Measurements from ENCODE around the gene NHS. TPM values are rescaled to one million over a fixed set of nuclear protein-coding genes. Genes with fewer than 3 reads are reported as not detected.

The NHS gene
- total and polyA plus RNA-seq, 4 donors = 4.3 to 28.2 (median 13.3) TPM

GRCh38 chrX:17412692-17413091, 37.7 kb downstream of the NHS start:
- ATAC-seq (ENCODE audit: low FRiP score) = no peak
- no peak overlapping the region for H3K4me3 ChIP-seq (ENCODE audit: low read length in 2 of 2)
- H3K4me1 ChIP-seq (ENCODE audit: control insufficient read depth in 1 of 2, insufficient read depth in 2 of 2, low read length in 2 of 2) = peaks cover 2% of the 10 kb centered on the region in 2 donors
- no peaks in the 10 kb centered on the region for H3K36me3 ChIP-seq (ENCODE audit: control insufficient read depth in 1 of 2, insufficient read depth in 2 of 2, low read length in 1 of 2)
- intact Hi-C loops (cut with DNase I) = no loop called here
- DNase-seq = no peak
- WGBS, 2 donors = 67 to 79% methylated on average over 4 of the region's 4 CpGs
- H3K27ac ChIP-seq (ENCODE audit: low read depth in 1 of 2, low read length in 2 of 2) = no peak overlapping the region
- H3K27me3 ChIP-seq (ENCODE audit: control insufficient read depth in 1 of 2, insufficient read depth in 2 of 2, low read length in 1 of 2) = no peaks in the 10 kb centered on the region
- no peaks in the 10 kb centered on the region for H3K9me3 ChIP-seq (ENCODE audit: control insufficient read depth, low read length)

GRCh38 chrX:17413228-17413627, 38.2 kb downstream of the NHS start:
- no peak for DNase-seq
- no peak for ATAC-seq (ENCODE audit: low FRiP score)
- no peaks in the 10 kb centered on the region for H3K9me3 ChIP-seq (ENCODE audit: control insufficient read depth, low read length)
- H3K27me3 ChIP-seq (ENCODE audit: control insufficient read depth in 1 of 2, insufficient read depth in 2 of 2, low read length in 1 of 2) = no peaks in the 10 kb centered on the region
- 54 to 67% methylated on average over 4 of the region's 4 CpGs for WGBS, 2 donors
- no peak overlapping the region for H3K27ac ChIP-seq (ENCODE audit: low read depth in 1 of 2, low read length in 2 of 2)
- peaks cover 2% of the 10 kb centered on the region in 2 donors for H3K4me1 ChIP-seq (ENCODE audit: control insufficient read depth in 1 of 2, insufficient read depth in 2 of 2, low read length in 2 of 2)
- no peak overlapping the region for H3K4me3 ChIP-seq (ENCODE audit: low read length in 2 of 2)
- intact Hi-C loops (cut with DNase I) = no loop called here
- no peaks in the 10 kb centered on the region for H3K36me3 ChIP-seq (ENCODE audit: control insufficient read depth in 1 of 2, insufficient read depth in 2 of 2, low read length in 1 of 2)

GRCh38 chrX:17414027-17414658, 39.1 kb downstream of the NHS start:
- Histone ChIP-seq H3K27me3 (ENCODE audit: control insufficient read depth in 1 of 2, insufficient read depth in 2 of 2, low read length in 1 of 2) (no peaks in the 10 kb centered on the region), H3K9me3 (ENCODE audit: control insufficient read depth, low read length) (no peaks in the 10 kb centered on the region), H3K4me3 (ENCODE audit: low read length in 2 of 2) (no peak overlapping the region), H3K27ac (ENCODE audit: low read depth in 1 of 2, low read length in 2 of 2) (peak overlapping the region in 1 of 2 donors; percentile 44), H3K36me3 (ENCODE audit: control insufficient read depth in 1 of 2, insufficient read depth in 2 of 2, low read length in 1 of 2) (no peaks in the 10 kb centered on the region), H3K4me1 (ENCODE audit: control insufficient read depth in 1 of 2, insufficient read depth in 2 of 2, low read length in 2 of 2) (peaks cover 2 to 5% of the 10 kb centered on the region in 2 donors)
- DNase-seq = no peak
- 8 to 41% methylated on average over 7 of the region's 7 CpGs for WGBS, 2 donors
- no peak for ATAC-seq (ENCODE audit: low FRiP score)
- intact Hi-C loops (cut with DNase I) = no loop called here

- ATAC-seq (ENCODE audit: low FRiP score) = peak; percentile 72
- peak; percentile 56 to 82 for DNase-seq
- H3K9me3 ChIP-seq (ENCODE audit: control insufficient read depth, low read length) = no peaks in the 10 kb centered on the region
- no peak overlapping the region for H3K4me3 ChIP-seq (ENCODE audit: low read length in 2 of 2)
- intact Hi-C loops (cut with DNase I) = no loop called here
- H3K27me3 ChIP-seq (ENCODE audit: control insufficient read depth in 1 of 2, insufficient read depth in 2 of 2, low read length in 1 of 2) = no peaks in the 10 kb centered on the region
- H3K36me3 ChIP-seq (ENCODE audit: control insufficient read depth in 1 of 2, insufficient read depth in 2 of 2, low read length in 1 of 2) = no peaks in the 10 kb centered on the region
- H3K4me1 ChIP-seq (ENCODE audit: control insufficient read depth in 1 of 2, insufficient read depth in 2 of 2, low read length in 2 of 2) = peaks cover 2 to 5% of the 10 kb centered on the region in 2 donors
- 3 to 22% methylated on average over 6 of the region's 6 CpGs for WGBS, 2 donors
- H3K27ac ChIP-seq (ENCODE audit: low read depth in 1 of 2, low read length in 2 of 2) = peak overlapping the region in 1 of 2 donors; percentile 44
Observed at GRCh38 chrX:17414839-17415238, 39.8 kb downstream of the NHS start.

GRCh38 chrX:17415242-17415810, 40.3 kb downstream of the NHS start:
- no peaks in the 10 kb centered on the region for H3K9me3 ChIP-seq (ENCODE audit: control insufficient read depth, low read length)

GRCh38 chrX:17417372-17417771, 42.4 kb downstream of the NHS start:
- intact Hi-C loops (cut with DNase I) = no loop called here
- ATAC-seq (ENCODE audit: low FRiP score) (no peak), DNase-seq (no peak)
- H3K27me3 ChIP-seq (ENCODE audit: control insufficient read depth in 1 of 2, insufficient read depth in 2 of 2, low read length in 1 of 2) = no peaks in the 10 kb centered on the region
- no peaks in the 10 kb centered on the region for H3K9me3 ChIP-seq (ENCODE audit: control insufficient read depth, low read length)
- no peaks in the 10 kb centered on the region for H3K36me3 ChIP-seq (ENCODE audit: control insufficient read depth in 1 of 2, insufficient read depth in 2 of 2, low read length in 1 of 2)
- no peak overlapping the region for H3K27ac ChIP-seq (ENCODE audit: low read depth in 1 of 2, low read length in 2 of 2)
- H3K4me3 ChIP-seq (ENCODE audit: low read length in 2 of 2) = no peak overlapping the region
- peaks cover 2 to 5% of the 10 kb centered on the region in 2 donors for H3K4me1 ChIP-seq (ENCODE audit: control insufficient read depth in 1 of 2, insufficient read depth in 2 of 2, low read length in 2 of 2)

More at GRCh38 chrX:17415242-17415810, 40.3 kb downstream of the NHS start:
- Histone ChIP-seq H3K4me1 (ENCODE audit: control insufficient read depth in 1 of 2, insufficient read depth in 2 of 2, low read length in 2 of 2) (peaks cover 2 to 5% of the 10 kb centered on the region in 2 donors), H3K36me3 (ENCODE audit: control insufficient read depth in 1 of 2, insufficient read depth in 2 of 2, low read length in 1 of 2) (no peaks in the 10 kb centered on the region), H3K4me3 (ENCODE audit: low read length in 2 of 2) (no peak overlapping the region), H3K27ac (ENCODE audit: low read depth in 1 of 2, low read length in 2 of 2) (no peak overlapping the region), H3K27me3 (ENCODE audit: control insufficient read depth in 1 of 2, insufficient read depth in 2 of 2, low read length in 1 of 2) (no peaks in the 10 kb centered on the region)
- intact Hi-C loops (cut with DNase I) = no loop called here
- DNase-seq (no peak), ATAC-seq (ENCODE audit: low FRiP score) (no peak)
- WGBS, 2 donors = 14 to 23% methylated on average over 3 of the region's 3 CpGs

- H3K36me3 ChIP-seq (ENCODE audit: control insufficient read depth in 1 of 2, insufficient read depth in 2 of 2, low read length in 1 of 2) = no peaks in the 10 kb centered on the region
- no peaks in the 10 kb centered on the region for H3K27me3 ChIP-seq (ENCODE audit: control insufficient read depth in 1 of 2, insufficient read depth in 2 of 2, low read length in 1 of 2)
- H3K4me3 ChIP-seq (ENCODE audit: low read length in 2 of 2) = no peak overlapping the region
- DNase-seq = no peak
- ATAC-seq (ENCODE audit: low FRiP score) = no peak
- H3K4me1 ChIP-seq (ENCODE audit: control insufficient read depth in 1 of 2, insufficient read depth in 2 of 2, low read length in 2 of 2) = no peaks in the 10 kb centered on the region
- intact Hi-C loops (cut with DNase I) = no loop called here
- H3K27ac ChIP-seq (ENCODE audit: low read depth in 1 of 2, low read length in 2 of 2) = no peak overlapping the region
- 13 to 47% methylated on average over 6 of the region's 6 CpGs for WGBS, 2 donors
- H3K9me3 ChIP-seq (ENCODE audit: control insufficient read depth, low read length) = no peaks in the 10 kb centered on the region
Observed at GRCh38 chrX:17425136-17425535, 50.1 kb downstream of the NHS start.

GRCh38 chrX:17425551-17425950, 50.6 kb downstream of the NHS start:
- no peaks in the 10 kb centered on the region for H3K9me3 ChIP-seq (ENCODE audit: control insufficient read depth, low read length)
- no peak for DNase-seq
- no peak for ATAC-seq (ENCODE audit: low FRiP score)
- no peak overlapping the region for H3K4me3 ChIP-seq (ENCODE audit: low read length in 2 of 2)
- 9 to 46% methylated on average over 1 of the region's 1 CpG for WGBS, 2 donors
- no peaks in the 10 kb centered on the region for H3K27me3 ChIP-seq (ENCODE audit: control insufficient read depth in 1 of 2, insufficient read depth in 2 of 2, low read length in 1 of 2)
- intact Hi-C loops (cut with DNase I) = no loop called here
- H3K4me1 ChIP-seq (ENCODE audit: control insufficient read depth in 1 of 2, insufficient read depth in 2 of 2, low read length in 2 of 2) = no peaks in the 10 kb centered on the region
- no peak overlapping the region for H3K27ac ChIP-seq (ENCODE audit: low read depth in 1 of 2, low read length in 2 of 2)
- H3K36me3 ChIP-seq (ENCODE audit: control insufficient read depth in 1 of 2, insufficient read depth in 2 of 2, low read length in 1 of 2) = no peaks in the 10 kb centered on the region

- 47 to 91% methylated on average over 1 of the region's 1 CpG for WGBS, 2 donors
- no peak for ATAC-seq (ENCODE audit: low FRiP score)
- H3K36me3 ChIP-seq (ENCODE audit: control insufficient read depth in 1 of 2, insufficient read depth in 2 of 2, low read length in 1 of 2) = no peaks in the 10 kb centered on the region
Observed at GRCh38 chrX:17431171-17431570, 56.2 kb downstream of the NHS start.

More at GRCh38 chrX:17431171-17431570, 56.2 kb downstream of the NHS start:
- no peaks in the 10 kb centered on the region for H3K9me3 ChIP-seq (ENCODE audit: control insufficient read depth, low read length)
- H3K4me1 ChIP-seq (ENCODE audit: control insufficient read depth in 1 of 2, insufficient read depth in 2 of 2, low read length in 2 of 2) = no peaks in the 10 kb centered on the region
- no peak overlapping the region for H3K4me3 ChIP-seq (ENCODE audit: low read length in 2 of 2)
- H3K27ac ChIP-seq (ENCODE audit: low read depth in 1 of 2, low read length in 2 of 2) = no peak overlapping the region
- intact Hi-C loops (cut with DNase I) = no loop called here
- H3K27me3 ChIP-seq (ENCODE audit: control insufficient read depth in 1 of 2, insufficient read depth in 2 of 2, low read length in 1 of 2) = no peaks in the 10 kb centered on the region
- DNase-seq = no peak

Measured in aorta (tissue), 5 donors.